Erythroblast (primary cell): ENCODE results near the gene DKK1.

ENCODE experiments used
- GATA1 ChIP-seq: IDR thresholded peaks from 2 replicates; pipeline ENCODE4 v1.6.1; 2011; ENCODE audit warnings: low read depth, mild to moderate bottlenecking, control low read depth, low read length, moderate library complexity
- POLR2A ChIP-seq: IDR thresholded peaks from 2 replicates; pipeline ENCODE4 v1.6.1; 2011; ENCODE audit warnings: mild to moderate bottlenecking, low read length

DNA sequence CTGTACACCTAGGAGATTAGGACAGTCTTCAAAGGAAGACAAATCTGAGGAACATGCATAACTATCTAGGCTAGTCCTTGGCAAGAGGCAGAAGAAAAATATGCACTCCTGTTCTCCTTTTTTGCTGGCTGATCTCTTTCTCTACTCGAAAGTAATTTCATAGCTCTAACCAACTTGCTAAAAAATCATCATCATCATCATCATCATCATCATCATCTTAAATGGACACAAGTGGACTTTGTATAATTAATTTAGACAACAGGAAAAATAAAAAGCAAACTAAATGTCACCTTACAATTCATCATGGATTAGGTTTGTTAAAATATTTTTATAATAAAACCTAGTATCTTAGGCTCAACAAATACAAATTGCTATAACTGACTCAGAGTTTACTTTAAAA lies 47.2 kb upstream of the DKK1 start:
- TF ChIP-seq POLR2A = no peak
- no peak for TF ChIP-seq GATA1
